ENCODE measurements around the gene CNTNAP2.

DNA sequence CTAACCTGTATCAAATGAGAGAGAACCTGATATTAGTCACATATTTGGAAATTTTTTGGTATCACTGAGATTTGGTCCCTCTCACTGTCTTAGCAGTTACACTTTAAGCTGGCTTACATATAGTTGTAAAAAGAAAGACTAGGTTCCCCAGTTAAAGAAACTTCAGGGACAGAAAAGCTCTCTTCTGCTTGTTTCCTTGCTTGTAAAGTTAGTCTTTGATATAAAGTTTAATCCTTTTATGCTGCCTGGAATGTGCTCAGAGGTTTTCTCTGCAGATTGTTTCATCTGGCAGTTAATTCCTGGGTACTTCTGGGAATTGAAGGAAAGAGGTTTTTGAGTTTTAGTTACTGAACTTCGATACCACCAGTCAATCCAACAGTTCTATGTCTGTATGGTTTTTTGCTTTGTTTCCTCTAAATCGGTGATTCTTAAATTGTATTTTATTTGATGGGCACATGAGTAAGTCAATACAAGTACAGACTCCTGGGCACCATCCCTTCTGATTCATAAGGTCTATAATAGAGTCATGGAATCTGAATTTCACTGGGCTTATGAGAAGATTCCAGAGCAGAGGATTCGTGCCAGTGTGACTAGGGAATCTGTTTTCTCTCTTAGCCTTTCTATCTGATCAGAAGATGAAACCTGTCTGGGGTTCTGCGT, 1393.1 kb downstream of the CNTNAP2 start:
- TF ChIP-seq EZH2phosphoT487 (IDR thresholded peaks at IDR 0.05; ENCODE audit: insufficient read depth, low read depth), result no peak
- TF ChIP-seq EZH2 (IDR thresholded peaks at IDR 0.05; ENCODE audit: insufficient read depth, poor library complexity, severe bottlenecking), result no peak

Data from GM23248 (cell line).